Left lung (tissue), 10 donors: ENCODE measurements around the gene TDG. TPM values are rescaled to one million over a fixed set of nuclear protein-coding genes. Genes with fewer than 3 reads are reported as not detected.

ENCODE experiments used
- ATAC-seq: fragments of 200-7000 bp; cut with Tn5 transposase; one replicate; pipeline ENCODE4 v1.9.1; 2020; ENCODE audit warnings: moderate library complexity
- DNase-seq, 4 donors: peaks; one replicate each; pipeline ENCODE4 v3.0.0-alpha.2; 2013 to 2020
- H3K27ac ChIP-seq, 2 donors: fragments of 200-600 bp; sonication (generic) in 1 of 2; one replicate each; pipeline versions ENCODE4 v1.5.0 to v1.8.0; 2020 to 2021
- H3K27me3 ChIP-seq, 2 donors: fragments of 200-600 bp; sonication (generic) in 1 of 2; one replicate each; pipeline versions ENCODE4 v1.5.0 to v1.8.0; 2020 to 2021
- H3K36me3 ChIP-seq, 2 donors: fragments of 200-600 bp; sonication (generic) in 1 of 2; one replicate each; pipeline versions ENCODE4 v1.5.0 to v1.8.0; 2020 to 2021
- H3K4me1 ChIP-seq, 2 donors: fragments of 200-600 bp; one replicate each; pipeline ENCODE4 v1.8.0; 2021
- H3K4me3 ChIP-seq, 2 donors: fragments of 200-600 bp; sonication (generic) in 1 of 2; one replicate each; pipeline versions ENCODE4 v1.5.0 to v1.8.0; 2020 to 2021; ENCODE audit warnings: mild to moderate bottlenecking in 1 of 2
- H3K9me3 ChIP-seq, 2 donors: fragments of 200-600 bp; sonication (generic) in 1 of 2; one replicate each; pipeline versions ENCODE4 v1.5.0 to v1.8.0; 2020 to 2021
- CTCF ChIP-seq, 2 donors: fragments of 200-600 bp; sonication (generic) in 1 of 2; IDR thresholded peaks; one replicate each; pipeline versions ENCODE4 v1.5.0 to v1.8.0; 2021; ENCODE audit warnings: antibody characterized with exemption in 2 of 2
- intact Hi-C, 2 donors: fragments of 100-400 bp; cut with DNase I; formaldehyde crosslinking; loops; one replicate each; pipeline versions ENCODE4 v1.11.2 to v1.14.2; 2022
- polyA plus RNA-seq, 6 donors: library from polyadenylated mRNA; unstranded; fragments of 120-200 nt; gene quantifications; one replicate each; pipeline ENCODE4 v1.2.1, GENCODE V29; 2013; ENCODE audit not compliant: insufficient read length in 6 of 6
- total RNA-seq, 2 donors: library from RNA; stranded (reverse); fragmentation: NEBNext Ultra II Directional; extraction: Animal tissue kit (Norgen Biotek cat#: 25700); gene quantifications; one replicate each; pipeline ENCODE4 v1.2.1, GENCODE V29; 2021
- donor health status: DM: no; HTN: yes; CAD: no.
- donor health status: DM: no; HTN: no; CAD: no.

TDG gene
- total and polyA plus RNA-seq, 8 donors, result 20.5 to 61.2 (median 48.7) TPM

- H3K27me3 ChIP-seq, result no peaks in the 10 kb centered on the region
- ATAC-seq, result peak; percentile 3
- intact Hi-C loops, result no loop called here
- no peak for TF ChIP-seq CTCF (IDR thresholded peaks at IDR 0.05)
- peak; percentile 38 to 78 (median 50) for DNase-seq
- H3K4me1 ChIP-seq, result peaks cover 22 to 64% of the 10 kb centered on the region in 2 donors
- H3K27ac ChIP-seq, result peak overlapping the region; percentile 83 to 95
- peak overlapping the region; percentile 77 to 96 for H3K4me3 ChIP-seq
- H3K36me3 ChIP-seq, result peaks cover 0 to 43% of the 10 kb centered on the region in 2 donors
- H3K9me3 ChIP-seq, result no peaks in the 10 kb centered on the region
Measured at GRCh38 chr12:103930787-103931735, 34.6 kb upstream of the TDG start.

GRCh38 chr12:103933237-103933636 is 32.4 kb upstream of the TDG start:
- no peak for TF ChIP-seq CTCF (IDR thresholded peaks at IDR 0.05)
- Histone ChIP-seq H3K4me3 (peak overlapping the region in 1 of 2 donors; percentile 96), H3K27ac (no peak overlapping the region), H3K36me3 (peaks cover 0 to 65% of the 10 kb centered on the region in 2 donors), H3K27me3 (no peaks in the 10 kb centered on the region), H3K4me1 (peaks cover 22 to 73% of the 10 kb centered on the region in 2 donors), H3K9me3 (no peaks in the 10 kb centered on the region)
- ATAC-seq, result no peak
- intact Hi-C loops, result no loop called here
- no peak for DNase-seq

- ATAC-seq (no peak), DNase-seq (no peak)
- Histone ChIP-seq H3K27ac (no peak overlapping the region), H3K9me3 (no peaks in the 10 kb centered on the region), H3K36me3 (peaks cover 0 to 99% of the 10 kb centered on the region in 2 donors), H3K4me3 (no peak overlapping the region), H3K4me1 (peaks cover 22 to 54% of the 10 kb centered on the region in 2 donors), H3K27me3 (no peaks in the 10 kb centered on the region)
- intact Hi-C loops, result no loop called here
- no peak for TF ChIP-seq CTCF (IDR thresholded peaks at IDR 0.05)
Measured at GRCh38 chr12:103936679-103937078, 29.0 kb upstream of the TDG start.

- no peak for TF ChIP-seq CTCF (IDR thresholded peaks at IDR 0.05)
- Histone ChIP-seq H3K4me3 (no peak overlapping the region), H3K9me3 (no peaks in the 10 kb centered on the region), H3K4me1 (no peaks in the 10 kb centered on the region), H3K36me3 (peaks cover 8 to 100% of the 10 kb centered on the region in 2 donors), H3K27me3 (no peaks in the 10 kb centered on the region), H3K27ac (no peak overlapping the region)
- no peak for ATAC-seq
- intact Hi-C loops, result no loop called here
- DNase-seq, result no peak
Measured at GRCh38 chr12:103944964-103945363, 20.7 kb upstream of the TDG start.

- peaks cover 8 to 99% of the 10 kb centered on the region in 2 donors for H3K36me3 ChIP-seq
- intact Hi-C loops, result no loop called here
- no peak overlapping the region for H3K4me3 ChIP-seq
- no peaks in the 10 kb centered on the region for H3K9me3 ChIP-seq
- no peak overlapping the region for H3K27ac ChIP-seq
- DNase-seq, result no peak
- ATAC-seq, result no peak
- no peak for TF ChIP-seq CTCF (IDR thresholded peaks at IDR 0.05)
- H3K4me1 ChIP-seq, result no peaks in the 10 kb centered on the region
- no peaks in the 10 kb centered on the region for H3K27me3 ChIP-seq
Measured at GRCh38 chr12:103947871-103948555, 17.7 kb upstream of the TDG start.
